GM12891 (cell line): Measurements from ENCODE around the gene SREK1IP1. TPM values are rescaled to one million over a fixed set of nuclear protein-coding genes. Genes with fewer than 3 reads are reported as not detected.
A peak's percentile ranks its signal among the peaks of the same experiment; 100 is the strongest.

Source experiments
- DNase-seq: peaks from one replicate; pipeline ENCODE4 v3.0.0; 2011; ENCODE audit warnings: low spot score; ENCODE audit not compliant: insufficient read length
- FAIRE-seq: peaks from 2 replicates; lab custom pipeline; 2011; peaks lifted over from hg19 to GRCh38; lab: Jason Lieb, UNC
- PAX5 ChIP-seq: IDR thresholded peaks from 2 replicates; pipeline ENCODE4 v1.6.1; 2011; ENCODE audit warnings: low read length, moderate library complexity, mild to moderate bottlenecking; ENCODE audit not compliant: insufficient read depth, severe bottlenecking
- POLR2A ChIP-seq: IDR thresholded peaks from 2 replicates; pipeline ENCODE4 v1.6.1; 2011; ENCODE audit warnings: low read depth, low read length, control low read depth
- POLR2AphosphoS5 ChIP-seq: IDR thresholded peaks from 2 replicates; pipeline ENCODE4 v1.6.1; 2011; ENCODE audit warnings: low read depth, low read length, control low read depth
- POU2F2 ChIP-seq: IDR thresholded peaks from 2 replicates; pipeline ENCODE4 v1.6.1; 2011; ENCODE audit warnings: low read depth, mild to moderate bottlenecking, control low read depth, low read length, moderate library complexity
- SPI1 ChIP-seq: IDR thresholded peaks from 2 replicates; pipeline ENCODE4 v1.6.1; 2011; ENCODE audit warnings: low read depth, low read length, control low read depth
- TAF1 ChIP-seq: IDR thresholded peaks from 2 replicates; pipeline ENCODE4 v1.6.1; 2011; ENCODE audit warnings: low read depth, low read length, control low read depth
- polyA plus RNA-seq: library from polyadenylated mRNA; unstranded; fragments of >200 nt; gene quantifications from one replicate; pipeline ENCODE4 v1.2.1, GENCODE V29; 2012; ENCODE audit warnings: low read depth, missing spikeins, inconsistent platforms; ENCODE audit not compliant: missing spikeins

The SREK1IP1 gene
- 11.6 TPM for polyA plus RNA-seq

DNA sequence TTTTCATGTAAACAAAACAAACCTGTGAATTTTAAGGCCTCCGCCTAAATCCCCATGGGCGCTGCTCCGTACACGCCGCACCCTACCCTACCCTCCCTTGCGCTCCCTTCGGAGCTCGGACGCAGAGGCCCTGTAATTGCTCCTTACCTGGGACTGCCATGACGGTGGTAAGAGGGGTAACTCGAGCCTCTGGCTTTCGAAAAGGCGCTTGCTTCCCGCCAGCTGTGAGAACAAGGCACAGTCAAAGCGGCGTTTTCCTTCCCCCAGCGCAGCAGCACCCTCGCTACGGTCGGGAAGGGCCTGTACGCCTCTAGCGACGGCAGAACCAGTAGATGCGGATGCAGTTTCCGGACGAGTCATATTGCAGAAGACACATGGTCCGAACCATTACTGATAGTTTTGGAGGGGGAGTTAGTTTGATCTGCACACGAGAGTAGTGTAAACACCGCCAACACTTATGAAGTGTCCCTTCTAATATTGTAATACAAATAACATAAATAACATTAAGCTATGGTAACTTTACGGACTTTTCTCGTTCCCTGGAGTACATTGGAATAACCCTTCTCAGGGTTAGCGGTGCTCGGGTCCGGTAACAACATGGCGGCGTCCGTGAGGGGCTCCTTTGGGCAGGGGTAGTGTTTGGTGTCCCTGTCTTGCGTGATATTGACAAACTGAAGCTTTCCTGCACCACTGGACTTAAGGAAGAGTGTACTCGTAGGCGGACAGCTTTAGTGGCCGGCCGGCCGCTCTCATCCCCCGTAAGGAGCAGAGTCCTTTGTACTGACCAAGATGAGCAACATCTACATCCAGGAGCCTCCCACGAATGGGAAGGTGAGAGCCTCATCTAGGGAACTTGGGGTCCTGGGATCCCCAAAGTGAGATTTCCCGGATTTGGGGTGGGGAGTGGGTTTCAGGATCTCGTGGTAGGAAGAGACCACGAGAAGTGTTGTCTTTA is at the start of gene SREK1IP1, which contains the start of gene CWC27:
TSS of gene SREK1IP1 (minus strand) at position 334 of the 955 bp plus-strand sequence. CDS start at position 160, 174 bp downstream.
TSS of gene CWC27 (plus strand) at position 573 of the 955 bp plus-strand sequence. CDS start at position 790, 217 bp downstream.
- TF ChIP-seq POLR2A = peak; percentile 78; the same call in 1 of the 2 replicates
- peak; percentile 81 for TF ChIP-seq POLR2AphosphoS5
- no peak for TF ChIP-seq SPI1
- peak; percentile 20 for TF ChIP-seq PAX5
- peak; percentile 63 for TF ChIP-seq TAF1
- TF ChIP-seq POU2F2 = peak; percentile 78
- FAIRE-seq = peak; percentile 96
- peak; percentile 51 for DNase-seq

DNA sequence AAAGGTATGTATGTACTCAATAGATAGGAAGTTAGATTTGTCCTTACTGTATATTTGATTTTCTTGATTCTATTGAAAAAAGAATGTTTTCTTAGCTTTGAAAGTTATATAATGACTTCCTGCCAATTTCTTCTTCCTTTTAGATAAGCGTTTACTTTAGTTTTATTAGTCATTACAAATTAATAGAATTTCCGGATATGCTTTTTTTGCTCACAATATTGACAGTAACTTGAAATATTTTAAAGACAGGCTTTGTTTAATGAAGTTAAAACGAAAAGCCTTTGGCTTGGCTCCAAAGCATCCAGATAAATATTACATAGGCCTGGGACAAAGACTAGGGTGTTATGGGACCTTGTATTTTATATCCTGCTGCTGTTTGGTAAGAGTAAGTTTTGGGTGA is 49.8 kb upstream of the SREK1IP1 start:
- FAIRE-seq = no peak
- TF ChIP-seq POLR2A (no peak), SPI1 (no peak), PAX5 (no peak), POLR2AphosphoS5 (no peak), TAF1 (no peak), POU2F2 (no peak)
- DNase-seq = no peak

DNA sequence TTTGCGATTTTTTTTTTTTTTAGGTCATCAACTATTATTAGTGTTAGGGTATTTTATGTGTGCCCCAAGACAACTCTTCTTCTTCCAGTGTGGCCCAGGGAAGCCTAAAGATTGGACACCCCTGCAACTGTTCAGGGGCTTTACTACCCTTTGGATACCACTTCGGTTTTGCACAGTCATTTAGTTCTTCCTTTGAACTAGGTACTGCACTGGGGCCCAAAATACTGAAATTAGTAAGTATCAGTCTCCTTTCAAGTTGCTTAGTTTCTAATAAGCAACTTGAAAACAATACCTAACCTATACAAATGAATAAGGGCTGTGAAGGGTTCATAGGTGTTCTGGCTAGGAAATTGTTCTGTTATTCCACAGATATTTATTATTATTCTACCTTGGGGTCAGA is 45.6 kb upstream of the SREK1IP1 start:
- peak; percentile 78 for FAIRE-seq
- TF ChIP-seq SPI1 (no peak), POU2F2 (no peak), POLR2AphosphoS5 (no peak), TAF1 (no peak), POLR2A (no peak), PAX5 (no peak)

DNA sequence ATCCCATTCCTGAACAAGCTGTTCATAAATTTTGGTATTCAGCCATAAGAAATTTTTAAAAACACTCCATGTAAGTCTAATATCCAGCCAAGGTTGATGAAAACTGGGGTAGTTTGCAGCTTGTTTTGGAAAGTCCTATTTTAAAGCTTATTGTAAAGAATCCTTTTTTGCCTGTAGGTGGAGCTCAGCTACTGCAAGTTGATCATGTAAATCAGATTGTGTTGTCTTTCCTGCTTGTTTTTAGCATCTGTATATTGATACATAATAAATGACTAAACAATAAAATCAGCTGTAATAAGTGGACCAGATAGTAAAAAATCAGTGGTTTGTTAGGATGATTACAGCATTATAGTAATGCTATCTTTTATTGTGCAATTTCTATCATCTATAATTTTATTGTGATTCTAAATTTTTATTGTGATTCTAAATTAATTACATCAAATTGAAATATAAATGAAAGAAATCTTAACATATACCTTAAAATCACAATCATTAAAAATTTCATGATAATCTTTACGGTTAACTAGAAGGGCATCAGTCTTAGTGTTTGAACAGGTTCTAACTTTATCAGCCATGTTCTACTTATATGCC is 42.7 kb upstream of the SREK1IP1 start:
- FAIRE-seq (peak; percentile 80), DNase-seq (no peak)
- TF ChIP-seq PAX5 (no peak), POLR2AphosphoS5 (no peak), POU2F2 (no peak), POLR2A (no peak), TAF1 (no peak), SPI1 (no peak)

More for the DNA sequence above, 45.6 kb upstream of the SREK1IP1 start:
- no peak for DNase-seq

DNA sequence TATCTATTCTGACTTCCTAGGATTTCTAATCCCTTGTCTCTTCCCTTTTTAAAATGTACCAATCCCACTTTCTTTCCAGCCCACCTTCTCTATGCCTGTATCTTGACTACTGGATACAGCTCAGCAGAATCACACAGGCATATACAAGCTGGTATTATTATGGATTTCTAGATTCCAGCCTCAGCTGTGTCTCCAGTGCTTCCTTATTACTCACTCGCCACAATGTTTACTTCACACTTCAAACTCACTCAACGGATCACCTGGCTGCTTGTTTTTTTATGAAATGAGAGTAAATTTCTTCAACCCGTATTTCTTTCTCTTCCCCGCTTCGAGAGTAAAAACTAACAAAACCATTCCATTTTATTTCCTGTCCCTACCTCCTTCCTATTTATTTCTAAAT is 39.0 kb upstream of the SREK1IP1 start:
- DNase-seq (no peak), FAIRE-seq (no peak)
- no peak for TF ChIP-seq POLR2A
- no peak for TF ChIP-seq POU2F2
- no peak for TF ChIP-seq TAF1
- no peak for TF ChIP-seq POLR2AphosphoS5
- TF ChIP-seq PAX5 = no peak

DNA sequence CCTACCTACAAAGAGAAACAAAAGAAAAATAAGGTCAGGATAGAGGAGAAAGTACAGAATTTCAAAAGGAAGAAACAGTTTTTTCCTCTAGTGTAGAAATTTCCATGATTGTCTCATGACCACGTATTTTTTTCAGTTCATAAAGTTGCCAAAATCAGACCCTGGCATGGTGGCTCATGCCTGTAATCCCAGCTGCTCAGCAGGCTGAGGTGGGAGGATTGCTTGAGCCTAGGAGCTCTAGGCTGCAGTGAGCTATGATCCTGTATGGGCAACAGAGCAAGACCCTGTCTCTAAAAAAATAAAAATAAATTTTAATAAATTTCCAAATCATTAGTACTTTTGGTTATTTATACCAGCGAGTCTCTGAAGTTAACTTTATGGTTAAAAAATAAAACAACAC is 38.0 kb upstream of the SREK1IP1 start:
- DNase-seq (no peak), FAIRE-seq (peak; percentile 16)
- TF ChIP-seq SPI1 (no peak), TAF1 (no peak), POU2F2 (no peak), PAX5 (no peak), POLR2AphosphoS5 (no peak), POLR2A (no peak)

DNA sequence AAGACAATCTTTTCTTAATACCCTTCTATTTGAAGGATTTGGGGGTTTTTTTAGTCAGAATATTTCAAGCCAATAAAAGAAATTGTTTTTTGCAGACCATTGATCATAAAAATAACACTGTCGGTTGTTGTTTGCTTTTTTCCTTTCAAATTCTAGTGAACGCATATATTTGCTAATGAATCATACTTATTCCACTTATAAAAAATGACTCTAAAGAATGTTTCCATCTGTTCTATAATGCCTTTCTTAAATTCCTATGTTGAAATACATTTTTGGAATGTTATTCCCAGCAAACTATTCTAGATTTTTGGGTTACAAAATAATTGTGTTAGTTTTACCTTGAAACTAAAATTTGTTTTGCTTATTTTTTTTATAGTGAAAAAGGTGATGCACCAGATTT is 32.4 kb upstream of the SREK1IP1 start:
- TF ChIP-seq POLR2A (no peak), POLR2AphosphoS5 (no peak)
- DNase-seq (no peak), FAIRE-seq (no peak)

DNA sequence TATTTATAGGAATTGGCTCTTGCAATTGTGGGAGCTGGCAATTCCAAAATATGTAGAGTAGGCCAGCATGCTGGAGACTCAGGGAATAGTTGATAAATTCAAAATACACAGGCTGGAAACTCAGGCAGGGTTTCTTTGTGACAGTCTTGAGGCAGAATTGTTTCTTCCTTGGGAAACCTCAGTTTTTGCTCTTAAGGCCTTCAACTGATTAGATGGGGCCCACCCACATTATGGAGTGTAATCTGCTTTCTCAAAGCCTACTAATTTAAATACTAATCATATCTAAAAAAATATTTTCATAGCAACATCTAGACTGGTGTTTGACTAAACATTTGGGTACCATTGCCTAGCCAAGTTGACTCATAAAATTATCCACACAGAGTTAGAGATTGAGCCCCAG is 27.8 kb upstream of the SREK1IP1 start:
- FAIRE-seq (no peak), DNase-seq (no peak)
- TF ChIP-seq POLR2A = no peak
- no peak for TF ChIP-seq PAX5
- TF ChIP-seq TAF1 = no peak
- no peak for TF ChIP-seq SPI1
- TF ChIP-seq POLR2AphosphoS5 = no peak
- no peak for TF ChIP-seq POU2F2

DNA sequence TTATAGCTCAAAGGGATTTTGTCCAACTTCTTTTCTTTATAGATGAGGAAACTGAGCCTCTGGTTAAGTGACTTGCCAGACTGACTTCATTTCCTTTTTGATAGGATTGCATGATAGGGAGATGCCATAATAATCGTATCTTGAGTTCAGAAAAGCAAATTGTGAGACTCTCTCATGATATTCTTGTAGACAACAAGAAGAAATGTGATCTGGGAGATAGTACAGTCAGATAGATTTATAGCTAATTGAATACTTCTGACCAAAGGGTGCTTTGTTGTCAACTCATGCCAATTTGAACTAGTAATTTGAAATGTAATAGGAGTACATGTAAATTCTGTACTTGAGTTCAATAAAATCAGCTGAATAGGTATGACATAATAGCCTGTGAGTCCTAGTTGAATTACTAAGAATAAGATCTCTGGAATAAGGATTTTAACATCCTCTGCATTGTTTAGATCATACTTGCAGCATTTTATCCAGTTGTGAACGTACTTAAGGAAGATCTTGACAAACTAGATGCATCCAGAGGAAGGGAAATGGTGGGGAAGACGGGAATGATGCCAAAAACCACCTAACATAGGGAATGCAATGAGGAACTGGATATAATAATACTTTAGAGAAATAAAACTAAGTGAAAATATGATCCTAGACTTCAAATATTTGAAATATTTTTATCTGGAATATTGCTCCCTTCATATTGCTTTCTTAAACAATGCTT is 25.7 kb upstream of the SREK1IP1 start:
- TF ChIP-seq POLR2AphosphoS5 = no peak
- TF ChIP-seq POU2F2 = no peak
- no peak for TF ChIP-seq PAX5
- TF ChIP-seq POLR2A = no peak
- no peak for TF ChIP-seq SPI1
- TF ChIP-seq TAF1 = no peak
- DNase-seq (no peak), FAIRE-seq (peak; percentile 45)
